K562 (cell line): ENCODE data around the gene MYO7A. TPM values are rescaled to one million over a fixed set of nuclear protein-coding genes. Genes with fewer than 3 reads are reported as not detected.
A peak's percentile ranks its signal among the peaks of the same experiment; 100 is the strongest.

ENCODE experiments used
- ATAC-seq: fragments of 200-7000 bp; cut with Tn5 transposase; 3 replicates; pipeline ENCODE4 v1.9.1; 2020; ENCODE audit warnings: moderate library complexity
- BruUV-seq: library from RNA; stranded (reverse); fragments of 400-500 nt; replicated peaks from 2 replicates; lab custom pipeline; 2021; lab: Mats Ljungman, UMichigan
- CTCF ChIA-PET: fragments of 300-600 bp; formaldehyde crosslinking; extraction: SDS; loops from one replicate; lab custom pipeline; 2021; ENCODE audit warnings: low intra/inter-chr PET ratio; lab: Yijun Ruan, JAX
- POLR2A ChIA-PET: fragments of 300-600, 350-650 bp; sonication (Branson Sonifier 250); formaldehyde crosslinking; extraction: SDS; loops from one replicate; lab custom pipeline; 2021; ENCODE audit warnings: antibody characterized with exemption, inconsistent platforms; lab: Yijun Ruan, JAX
- DNase-seq, 4 experiments: peaks; one replicate each; pipeline versions ENCODE4 v3.0.0 to v3.0.0-alpha.2; 2011 to 2018; ENCODE audit warnings: low spot score in 3 of 4, mixed read lengths in 3 of 4; ENCODE audit errors: extremely low read depth in 1 of 4
- FAIRE-seq: peaks from 2 replicates; lab custom pipeline; 2011; peaks lifted over from hg19 to GRCh38; lab: Jason Lieb, UNC
- H2AFZ ChIP-seq: 2 replicates; pipeline ENCODE4 v1.6.0; 2011; ENCODE audit warnings: low read depth, low read length, control low read depth, inconsistent platforms
- H3K27ac ChIP-seq: fragments of 200-600 bp; 3 replicates; pipeline ENCODE4 v1.8.0; 2011; ENCODE audit warnings: low read depth, mild to moderate bottlenecking, control low read depth, inconsistent platforms, low read length, moderate library complexity, mixed read lengths; ENCODE audit errors: extremely low read depth
- H3K27me3 ChIP-seq, 2 experiments: fragments of 300-600 bp in 1 of 2; 2 replicates in 1 of 2; 3 replicates in 1 of 2; pipeline versions ENCODE4 v1.6.0 to v1.8.0; 2011; ENCODE audit warnings: inconsistent platforms in 2 of 2, low read length in 2 of 2, mild to moderate bottlenecking in 1 of 2, mixed read lengths in 1 of 2, moderate library complexity in 1 of 2; ENCODE audit not compliant: control insufficient read depth in 2 of 2, insufficient read depth in 2 of 2
- H3K36me3 ChIP-seq: fragments of 300-600 bp; 3 replicates; pipeline ENCODE4 v1.8.0; 2011; ENCODE audit warnings: mild to moderate bottlenecking, low read length, inconsistent platforms; ENCODE audit not compliant: control insufficient read depth, insufficient read depth
- H3K4me1 ChIP-seq, 2 experiments: fragments of 200-600 bp in 1 of 2; replicated peaks in 1 of 2; 2 replicates in 1 of 2; 3 replicates in 1 of 2; pipeline versions ENCODE4 v1.5.1 to v1.8.0; 2011; ENCODE audit warnings: inconsistent platforms in 2 of 2, low read length in 2 of 2, mild to moderate bottlenecking in 1 of 2, mixed read lengths in 1 of 2, moderate library complexity in 1 of 2; ENCODE audit not compliant: control insufficient read depth in 2 of 2, insufficient read depth in 2 of 2
- H3K4me2 ChIP-seq: 2 replicates; pipeline ENCODE4 v1.6.1; 2011; ENCODE audit warnings: low read length, control low read depth, inconsistent platforms, mixed read lengths; ENCODE audit not compliant: insufficient read depth
- H3K4me3 ChIP-seq: fragments of 200-600 bp; sonication (generic), shearing (Covaris generic); 2 replicates; pipeline ENCODE4 v1.5.1; 2016; ENCODE audit warnings: control low read depth, inconsistent platforms
- H3K79me2 ChIP-seq: fragments of 200-600 bp; 3 replicates; pipeline ENCODE4 v1.8.0; 2011; ENCODE audit warnings: low read length, inconsistent platforms; ENCODE audit not compliant: control insufficient read depth, insufficient read depth
- H3K9ac ChIP-seq, 2 experiments: 2 replicates each; pipeline versions ENCODE4 v1.6.0 to v1.6.1; 2011; ENCODE audit warnings: low read depth in 2 of 2, low read length in 2 of 2, control low read depth in 1 of 2, inconsistent platforms in 1 of 2, mild to moderate bottlenecking in 1 of 2, mixed read lengths in 1 of 2; ENCODE audit not compliant: insufficient read depth in 1 of 2
- H3K9me1 ChIP-seq: one replicate; pipeline ENCODE4 v1.6.0; 2011; ENCODE audit warnings: inconsistent platforms, mild to moderate bottlenecking, low read length, moderate library complexity; ENCODE audit not compliant: control insufficient read depth, insufficient read depth
- H3K9me3 ChIP-seq: replicated peaks from 2 replicates; pipeline ENCODE4 v1.5.1; 2011; ENCODE audit warnings: low read depth, low read length, inconsistent platforms; ENCODE audit not compliant: control insufficient read depth, insufficient read depth
- H4K20me1 ChIP-seq: replicated peaks from 2 replicates; pipeline ENCODE4 v1.6.1; 2011; ENCODE audit warnings: low read length, inconsistent platforms, mixed read lengths; ENCODE audit not compliant: control insufficient read depth, insufficient read depth
- FOSL1 ChIP-seq: fragments of 200-800 bp; sonication (Bioruptor generic); conservative IDR thresholded peaks from 2 replicates; pipeline ENCODE4 v1.6.1; 2016; ENCODE audit warnings: missing genetic modification characterization, missing compliant biosample characterization
- NCOA6 ChIP-seq: fragments of 450-650 bp; IDR thresholded peaks from 2 replicates; pipeline ENCODE4 v1.6.1; 2017; ENCODE audit warnings: mild to moderate bottlenecking
- NFIC ChIP-seq: fragments of 450-650 bp; IDR thresholded peaks from 2 replicates; pipeline ENCODE4 v1.6.1; 2017; ENCODE audit warnings: mild to moderate bottlenecking, inconsistent platforms
- NRF1 ChIP-seq, 2 experiments: fragments of 450-650 bp; IDR thresholded peaks in 1 of 2; conservative IDR thresholded peaks in 1 of 2; 2 replicates each; pipeline ENCODE4 v1.6.1; 2014; ENCODE audit warnings: mild to moderate bottlenecking in 2 of 2
- TCF7L2 ChIP-seq: fragments of 150-350 bp; IDR thresholded peaks from 2 replicates; pipeline ENCODE4 v1.6.1; 2016; ENCODE audit warnings: low read depth, mild to moderate bottlenecking, low read length, moderate library complexity
- ZNF165 ChIP-seq: fragments of 250-450 bp; sonication (Bioruptor Pico); IDR thresholded peaks from 2 replicates; pipeline ENCODE4 v1.4.0; 2020; ENCODE audit warnings: borderline replicate concordance
- WGBS: fragments of 100-300 bp; shearing (Covaris generic); methylation state at CpG from one replicate; pipeline ENCODE4 v1.1.6; 2016; ENCODE audit warnings: low coverage, mixed read lengths; ENCODE audit not compliant: insufficient coverage; ENCODE audit errors: missing lambda C conversion rate; 5-methylcytosine and 5-hydroxymethylcytosine counted together
- in situ Hi-C: fragments of 300-500 bp; cut with MboI; formaldehyde crosslinking; loops from 4 replicates; pipeline ENCODE4 v1.15.0; 2018; ENCODE audit warnings: inconsistent platforms, mixed read lengths
- intact Hi-C: fragments of 100-400 bp; cut with micrococcal nuclease; formaldehyde crosslinking; loops from 2 replicates; pipeline ENCODE4 v1.14.2; 2022
- polyA plus RNA-seq, 8 experiments: library from polyadenylated mRNA; depleted of rRNA in 4 of 8; stranded (reverse) in 5 of 8; unstranded in 3 of 8; fragments of >200 nt; fragmentation: Nextera tagmentation in 2 of 8; fragmentation: Illumina TruSeq in 1 of 8; extraction: Ambion mirVana in 2 of 8; extraction: Trizol in 1 of 8; gene quantifications; 2 replicates each; pipeline versions ENCODE4 v1.2.1 to v1.2.3, GENCODE V29; 2011 to 2014; ENCODE audit warnings: inconsistent platforms in 1 of 8, missing spikeins in 1 of 8
- total RNA-seq, 7 experiments: library from RNA; depleted of rRNA in 6 of 7; stranded (reverse); fragments of >200 nt in 6 of 7; fragmentation: Illumina TruSeq in 2 of 7; extraction: Trizol in 2 of 7; gene quantifications; 2 replicates each; pipeline versions ENCODE4 v1.2.1 to v1.2.3, GENCODE V29; 2011 to 2021; ENCODE audit warnings: low replicate concordance in 1 of 7

MYO7A gene
- total and polyA plus RNA-seq, 9 of the 15 experiments (the other 6 are each of a cell fraction or from before 2014, with no cell fraction given): 0.01 to 0.11 (median 0.07) TPM; not detected in 1

- H3K27me3 ChIP-seq: peaks cover 19 to 72% of the 10 kb centered on the region in 2 experiments; a peak in 3 of 5 replicates
- H2AFZ ChIP-seq: no peak overlapping the region
These were observed 51.0 kb downstream of the MYO7A start for GRCh38 chr11:77179048-77179447.

GRCh38 chr11:77179681-77180080, 51.6 kb downstream of the MYO7A start:
- Histone ChIP-seq H3K36me3 (no peaks in the 10 kb centered on the region), H3K4me3 (no peak overlapping the region), H3K4me1 (peaks cover 0 to 4% of the 10 kb centered on the region in 2 experiments; a peak in 1 of 5 replicates), H3K27me3 (peaks cover 23 to 79% of the 10 kb centered on the region in 2 experiments; a peak in 4 of 5 replicates), H3K9ac (no peak overlapping the region), H3K27ac (no peak overlapping the region), H3K9me3 (no peaks in the 10 kb centered on the region), H3K9me1 (peaks cover 2% of the 10 kb centered on the region), H3K4me2 (no peak overlapping the region), H2AFZ (no peak overlapping the region), H4K20me1 (no peaks in the 10 kb centered on the region), H3K79me2 (no peaks in the 10 kb centered on the region)
- CTCF ChIA-PET: no interaction called here
- ATAC-seq: no peak
- TF ChIP-seq NFIC: no peak
- 0 out of 4 replicates have a peak, but pooled peaks of 1 of the 2 experiments have one; percentile 11 for TF ChIP-seq NRF1 (conservative IDR thresholded peaks at IDR 0.05 in 1 of 2, IDR thresholded peaks at IDR 0.05 in 1 of 2)
- intact Hi-C loops: no loop called here
- BruUV-seq: no TSS peak
- in situ Hi-C loops: loop anchor here (10.0 kb wide), 1 partner anchor 135 kb away; no protein-coding TSS in a partner anchor
- POLR2A ChIA-PET: interaction anchor here (1.4 kb wide), 1 partner anchor 15 kb away, joined by 4 read pairs; no protein-coding TSS in a partner anchor
- DNase-seq: no peak
- WGBS: 2% methylated on average over 18 of the region's 19 CpGs
- no peak for FAIRE-seq

More at GRCh38 chr11:77179048-77179447, 51.0 kb downstream of the MYO7A start:
- no peaks in the 10 kb centered on the region for H3K9me3 ChIP-seq
- H3K36me3 ChIP-seq: no peaks in the 10 kb centered on the region
- BruUV-seq: no TSS peak
- CTCF ChIA-PET: no interaction called here
- H3K4me2 ChIP-seq: no peak overlapping the region
- ATAC-seq (no peak), DNase-seq (no peak), FAIRE-seq (no peak)
- no peak overlapping the region for H3K4me3 ChIP-seq
- H3K4me1 ChIP-seq: peaks cover 0 to 4% of the 10 kb centered on the region in 2 experiments; a peak in 1 of 5 replicates
- H3K27ac ChIP-seq: no peak overlapping the region
- peaks cover 2% of the 10 kb centered on the region for H3K9me1 ChIP-seq
- no peaks in the 10 kb centered on the region for H4K20me1 ChIP-seq
- POLR2A ChIA-PET: no interaction called here
- intact Hi-C loops (no loop called here), in situ Hi-C loops (no loop called here)
- H3K79me2 ChIP-seq: no peaks in the 10 kb centered on the region
- H3K9ac ChIP-seq: no peak overlapping the region
- TF ChIP-seq NCOA6: no peak
- TF ChIP-seq TCF7L2: no peak
- no peak for TF ChIP-seq FOSL1 (tag)
- no peak for TF ChIP-seq ZNF165
- 2% methylated on average over 4 of the region's 5 CpGs for WGBS
